HG02943 (cell line): ENCODE data around the gene ANKRD9.

Experiments
- ATAC-seq: cut with Tn5 transposase; IDR thresholded peaks from one replicate; pipeline ENCODE4 v1.9.1; 2021; ENCODE audit warnings: mild to moderate bottlenecking, low read depth, moderate library complexity; ENCODE audit not compliant: unreplicated experiment

ANKRD9 gene

GRCh38 chr14:102514987-102515733 is 5.6 kb upstream of the ANKRD9 start:
- ATAC-seq = no peak

- no peak for ATAC-seq
Observed at GRCh38 chr14:102513899-102514772, 4.6 kb upstream of the ANKRD9 start.

- ATAC-seq = no peak
Observed at GRCh38 chr14:102512793-102513300, 3.3 kb upstream of the ANKRD9 start.

GRCh38 chr14:102511538-102511937 is 2.0 kb upstream of the ANKRD9 start:
- no peak for ATAC-seq

- ATAC-seq = no peak
Observed at GRCh38 chr14:102510616-102511520, 1.3 kb upstream of the ANKRD9 start.

GRCh38 chr14:102508774-102509745 is 516 bp downstream of the ANKRD9 start:
- peak; percentile 11 for ATAC-seq

GRCh38 chr14:102508410-102508773 is 1.2 kb downstream of the ANKRD9 start:
- no peak for ATAC-seq

- no peak for ATAC-seq
Observed at GRCh38 chr14:102507857-102508312, 1.7 kb downstream of the ANKRD9 start.

GRCh38 chr14:102507081-102507856 is 2.3 kb downstream of the ANKRD9 start:
- no peak for ATAC-seq

- no peak for ATAC-seq
Observed at GRCh38 chr14:102506626-102506925, 3.0 kb downstream of the ANKRD9 start.

- ATAC-seq = no peak
Observed at GRCh38 chr14:102505775-102506625, 3.6 kb downstream of the ANKRD9 start.

GRCh38 chr14:102505000-102505619 is 4.5 kb downstream of the ANKRD9 start:
- ATAC-seq = no peak

GRCh38 chr14:102504328-102504999 is 5.1 kb downstream of the ANKRD9 start:
- no peak for ATAC-seq

GRCh38 chr14:102503641-102504327 is 5.8 kb downstream of the ANKRD9 start:
- no peak for ATAC-seq

GRCh38 chr14:102502571-102502970 is 7.0 kb downstream of the ANKRD9 start:
- no peak for ATAC-seq

- no peak for ATAC-seq
Observed at GRCh38 chr14:102501751-102502315, 7.7 kb downstream of the ANKRD9 start.
